Activated T-helper 2 cell treated with anti-CD3 and anti-CD28 coated beads, Interferon-gamma antibody, Interleukin-2, Interleukin-4, amounts not matched to agents 10 μg/mL and 5 μg/mL and 100 μg/mL, durations not matched to agents 14 hours and 24 hours and 36 hours (primary cell): ENCODE results near the gene APOH. TPM values are rescaled to one million over a fixed set of nuclear protein-coding genes. Genes with fewer than 3 reads are reported as not detected.

Source experiments
- DNase-seq: peaks from one replicate; pipeline ENCODE4 v3.0.0; 2021; ENCODE audit warnings: low spot score
- H3K27ac Mint-ChIP-seq: one replicate; pipeline ENCODE4 v1.8.0; 2021; ENCODE audit warnings: mixed read lengths
- H3K27me3 Mint-ChIP-seq: one replicate; pipeline ENCODE4 v1.8.0; 2021; ENCODE audit warnings: low read depth, mixed read lengths
- H3K36me3 Mint-ChIP-seq: one replicate; pipeline ENCODE4 v1.8.0; 2021; ENCODE audit warnings: low read depth, mixed read lengths
- H3K4me1 Mint-ChIP-seq: one replicate; pipeline ENCODE4 v1.8.0; 2021; ENCODE audit warnings: low read depth, mixed read lengths
- H3K4me3 Mint-ChIP-seq: one replicate; pipeline ENCODE4 v1.8.0; 2021; ENCODE audit warnings: low read depth, mild to moderate bottlenecking, moderate library complexity, mixed read lengths
- H3K9me3 Mint-ChIP-seq: one replicate; pipeline ENCODE4 v1.8.0; 2021; ENCODE audit warnings: mixed read lengths
- intact Hi-C: fragments of 100-400 bp; cut with micrococcal nuclease; formaldehyde crosslinking; loops from one replicate; pipeline ENCODE4 v1.15.1; 2023
- total RNA-seq: library from RNA; stranded (reverse); gene quantifications from 2 replicates; pipeline ENCODE4 v1.2.3, GENCODE V29; 2022

APOH gene
- total RNA-seq, 1 donor from 2014 or later: not detected

- no peaks in the 10 kb centered on the region for H3K36me3 Mint-ChIP-seq
- H3K4me3 Mint-ChIP-seq: no peak overlapping the region
- H3K4me1 Mint-ChIP-seq: no peaks in the 10 kb centered on the region
- H3K27ac Mint-ChIP-seq: no peak overlapping the region
- peaks cover 17% of the 10 kb centered on the region for H3K27me3 Mint-ChIP-seq
- intact Hi-C loops: no loop called here
- H3K9me3 Mint-ChIP-seq: no peaks in the 10 kb centered on the region
- DNase-seq: no peak
Observed at GRCh38 chr17:66175892-66176291, 53.3 kb downstream of the APOH start.

- Mint-ChIP-seq H3K27ac (no peak overlapping the region), H3K4me3 (no peak overlapping the region), H3K4me1 (no peaks in the 10 kb centered on the region), H3K36me3 (no peaks in the 10 kb centered on the region), H3K27me3 (peaks cover 9% of the 10 kb centered on the region), H3K9me3 (no peaks in the 10 kb centered on the region)
- DNase-seq: no peak
- intact Hi-C loops: no loop called here
Observed at GRCh38 chr17:66172691-66173223, 56.5 kb downstream of the APOH start.

GRCh38 chr17:66172144-66172543 is 57.1 kb downstream of the APOH start:
- Mint-ChIP-seq H3K36me3 (no peaks in the 10 kb centered on the region), H3K4me1 (no peaks in the 10 kb centered on the region), H3K27me3 (peaks cover 9% of the 10 kb centered on the region), H3K27ac (no peak overlapping the region), H3K9me3 (no peaks in the 10 kb centered on the region), H3K4me3 (no peak overlapping the region)
- intact Hi-C loops: no loop called here
- no peak for DNase-seq

- H3K4me3 Mint-ChIP-seq: no peak overlapping the region
Observed at GRCh38 chr17:66171692-66172091, 57.5 kb downstream of the APOH start.

GRCh38 chr17:66171172-66171571 is 58.0 kb downstream of the APOH start:
- no peak for DNase-seq
- Mint-ChIP-seq H3K27me3 (peaks cover 9% of the 10 kb centered on the region), H3K36me3 (no peaks in the 10 kb centered on the region), H3K4me1 (no peaks in the 10 kb centered on the region), H3K9me3 (no peaks in the 10 kb centered on the region), H3K27ac (no peak overlapping the region), H3K4me3 (no peak overlapping the region)
- intact Hi-C loops: no loop called here

More at GRCh38 chr17:66171692-66172091, 57.5 kb downstream of the APOH start:
- Mint-ChIP-seq H3K27me3 (peaks cover 9% of the 10 kb centered on the region), H3K36me3 (no peaks in the 10 kb centered on the region), H3K9me3 (no peaks in the 10 kb centered on the region), H3K4me1 (no peaks in the 10 kb centered on the region), H3K27ac (no peak overlapping the region)
- intact Hi-C loops: no loop called here
- DNase-seq: no peak

GRCh38 chr17:66169839-66170238 is 59.4 kb downstream of the APOH start:
- no peak for DNase-seq
- H3K4me3 Mint-ChIP-seq: no peak overlapping the region
- no peak overlapping the region for H3K27ac Mint-ChIP-seq
- no peaks in the 10 kb centered on the region for H3K36me3 Mint-ChIP-seq
- H3K9me3 Mint-ChIP-seq: no peaks in the 10 kb centered on the region
- intact Hi-C loops: loop anchor here (10.0 kb wide), 1 partner anchor 615 kb away; no protein-coding TSS in a partner anchor
- H3K27me3 Mint-ChIP-seq: peaks cover 5% of the 10 kb centered on the region
- no peaks in the 10 kb centered on the region for H3K4me1 Mint-ChIP-seq

GRCh38 chr17:66167189-66167815 is 61.9 kb downstream of the APOH start:
- no peaks in the 10 kb centered on the region for H3K36me3 Mint-ChIP-seq
- H3K4me3 Mint-ChIP-seq: no peak overlapping the region
- H3K4me1 Mint-ChIP-seq: no peaks in the 10 kb centered on the region
- intact Hi-C loops: loop anchor here (10.0 kb wide), 1 partner anchor 613 kb away; no protein-coding TSS in a partner anchor
- no peak for DNase-seq
- no peak overlapping the region for H3K27ac Mint-ChIP-seq
- no peaks in the 10 kb centered on the region for H3K9me3 Mint-ChIP-seq
- peaks cover 3% of the 10 kb centered on the region for H3K27me3 Mint-ChIP-seq

- peaks cover 9% of the 10 kb centered on the region for H3K27me3 Mint-ChIP-seq
- intact Hi-C loops: loop anchor here (1.0 to 10.0 kb wide), 3 partner anchors 611 to 934 kb away; no protein-coding TSS in a partner anchor
- no peak for DNase-seq
- no peaks in the 10 kb centered on the region for H3K36me3 Mint-ChIP-seq
- H3K4me1 Mint-ChIP-seq: peaks cover 2% of the 10 kb centered on the region
- H3K27ac Mint-ChIP-seq: no peak overlapping the region
- no peaks in the 10 kb centered on the region for H3K9me3 Mint-ChIP-seq
- no peak overlapping the region for H3K4me3 Mint-ChIP-seq
Observed at GRCh38 chr17:66165537-66166123, 63.6 kb downstream of the APOH start.

Other genes with a start within 250 kb of the APOH start
- gene CEP112, start 37.3 kb downstream of the APOH start, total RNA-seq: 0.66 and 1.1 TPM in 2 replicates
- gene PRKCA, start 73.2 kb upstream of the APOH start, total RNA-seq: 268 and 272 TPM in 2 replicates